NCI-H82 (cell line): ENCODE results near the gene SUSD3.

Experiments used
- DNase-seq: peaks from one replicate; lab custom pipeline; 2025; lab: John Stamatoyannopoulos, UW

Gene SUSD3

GRCh38 chr9:93077367-93077766, 18.9 kb downstream of the SUSD3 start:
- DNase-seq = no peak

GRCh38 chr9:93077811-93078210, 19.3 kb downstream of the SUSD3 start:
- DNase-seq = no peak

GRCh38 chr9:93079371-93079770, 20.9 kb downstream of the SUSD3 start:
- no peak for DNase-seq

- DNase-seq = no peak
Measured at GRCh38 chr9:93080406-93080805, 21.9 kb downstream of the SUSD3 start.

GRCh38 chr9:93081081-93081529, 22.6 kb downstream of the SUSD3 start:
- DNase-seq = no peak

- DNase-seq = no peak
Measured at GRCh38 chr9:93081931-93082330, 23.4 kb downstream of the SUSD3 start.

- no peak for DNase-seq
Measured at GRCh38 chr9:93082841-93083411, 24.4 kb downstream of the SUSD3 start.

- DNase-seq = no peak
Measured at GRCh38 chr9:93083592-93084470, 25.3 kb downstream of the SUSD3 start.

GRCh38 chr9:93084471-93084881, 26.0 kb downstream of the SUSD3 start:
- no peak for DNase-seq

- DNase-seq = no peak
Measured at GRCh38 chr9:93085676-93086075, 27.2 kb downstream of the SUSD3 start.

- no peak for DNase-seq
Measured at GRCh38 chr9:93086447-93087224, 28.1 kb downstream of the SUSD3 start.

- no peak for DNase-seq
Measured at GRCh38 chr9:93087971-93088655, 29.6 kb downstream of the SUSD3 start.

GRCh38 chr9:93088656-93089015, 30.1 kb downstream of the SUSD3 start:
- DNase-seq = no peak

GRCh38 chr9:93089024-93089423, 30.5 kb downstream of the SUSD3 start:
- no peak for DNase-seq

- DNase-seq = no peak
Measured at GRCh38 chr9:93089481-93089991, 31.0 kb downstream of the SUSD3 start.

- no peak for DNase-seq
Measured at GRCh38 chr9:93090091-93090655, 31.7 kb downstream of the SUSD3 start.

GRCh38 chr9:93091056-93091452, 32.6 kb downstream of the SUSD3 start:
- DNase-seq = no peak

GRCh38 chr9:93091453-93092081, 33.1 kb downstream of the SUSD3 start:
- DNase-seq = no peak

- no peak for DNase-seq
Measured at GRCh38 chr9:93092251-93092991, 33.9 kb downstream of the SUSD3 start.

- no peak for DNase-seq
Measured at GRCh38 chr9:93093127-93093876, 34.8 kb downstream of the SUSD3 start.
